Skeletal muscle cell (primary cell): ENCODE data around the gene HK1.
"Not testable (repeated sequence)": the region's sequence is repeated elsewhere in the genome, so short reads cannot be mapped to it uniquely, and the experiment has no call there.

ENCODE experiments used
- DNase-seq: peaks from one replicate; pipeline ENCODE4 v3.0.0-alpha.2; 2010; ENCODE audit warnings: low read depth
- H3K4me3 ChIP-seq: 2 replicates; pipeline ENCODE4 v1.5.1; 2011; ENCODE audit warnings: low read depth, mild to moderate bottlenecking, control low read depth, low read length, moderate library complexity

The HK1 gene

DNA sequence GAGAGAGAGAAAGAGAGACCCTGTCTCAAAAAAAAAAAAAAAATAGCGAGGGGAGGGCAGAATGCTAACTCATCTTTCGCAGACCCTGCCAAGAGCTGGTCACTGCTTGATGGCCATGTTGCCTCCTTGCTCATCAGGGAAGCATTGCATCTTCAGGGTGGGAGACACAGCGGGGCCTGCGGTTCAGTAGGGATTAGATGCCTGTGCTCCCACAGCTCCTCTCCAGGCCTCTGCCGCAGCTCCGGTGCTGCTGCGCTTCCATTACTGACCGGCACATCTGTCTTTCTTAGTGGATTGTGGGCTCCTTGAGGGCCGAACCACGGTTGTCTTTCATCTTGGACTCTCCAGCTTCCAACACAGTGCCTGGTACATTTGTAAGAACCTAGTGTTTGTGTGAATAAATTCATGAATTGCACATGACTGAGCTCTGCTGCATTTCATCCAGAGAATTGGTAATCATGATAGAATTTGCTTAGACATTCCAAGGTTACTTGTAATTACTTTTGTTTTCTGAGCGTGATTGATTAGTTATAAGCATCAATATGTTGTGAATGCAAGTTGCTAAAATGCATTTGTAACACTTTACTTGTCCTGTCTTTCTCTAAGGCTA is 16.8 kb downstream of the HK1 start:
- DNase-seq = no peak
- H3K4me3 ChIP-seq = no peak overlapping the region

DNA sequence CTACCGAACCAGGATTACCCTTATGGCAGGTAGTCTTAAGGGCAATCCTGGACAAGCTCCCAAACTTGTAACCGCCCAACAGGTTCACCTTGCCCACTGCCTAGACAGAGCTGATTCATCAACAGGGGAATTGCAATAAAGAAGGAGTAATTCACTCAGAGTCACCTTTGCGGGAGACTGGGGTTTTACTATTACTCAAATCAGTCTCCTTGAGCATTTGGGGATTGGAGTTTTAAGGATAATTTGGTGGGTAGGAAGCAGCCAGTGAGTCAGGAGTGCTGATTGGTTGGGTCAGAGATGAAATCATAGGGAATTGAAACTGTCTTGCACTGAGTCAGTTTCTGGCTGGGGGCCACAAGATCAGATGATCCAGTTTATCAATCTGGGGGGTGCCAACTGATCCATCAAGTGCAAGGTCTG is 25.3 kb downstream of the HK1 start:
- DNase-seq = no peak

DNA sequence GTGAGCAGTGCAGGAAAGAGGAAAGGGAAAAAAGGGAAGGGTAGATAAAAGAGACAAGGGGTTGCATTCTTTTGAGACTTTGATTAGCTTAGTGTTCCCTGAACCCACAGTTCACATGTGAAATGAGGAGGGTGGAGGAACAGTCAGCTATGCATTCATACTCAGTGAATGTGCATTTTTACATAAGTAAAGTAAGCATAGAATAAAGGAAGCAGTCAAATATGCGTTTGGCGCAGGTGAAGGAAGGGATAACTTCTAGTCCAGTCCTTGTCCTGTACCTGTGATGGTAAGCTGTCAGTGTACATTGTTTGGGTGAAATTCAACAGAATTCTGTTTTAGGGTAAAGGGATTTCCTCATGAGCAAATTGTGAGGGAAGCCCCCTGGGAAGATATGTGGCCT is 28.1 kb downstream of the HK1 start:
- H3K4me3 ChIP-seq = no peak overlapping the region
- DNase-seq = no peak

More for the DNA sequence above, 25.3 kb downstream of the HK1 start:
- no peak overlapping the region for H3K4me3 ChIP-seq

DNA sequence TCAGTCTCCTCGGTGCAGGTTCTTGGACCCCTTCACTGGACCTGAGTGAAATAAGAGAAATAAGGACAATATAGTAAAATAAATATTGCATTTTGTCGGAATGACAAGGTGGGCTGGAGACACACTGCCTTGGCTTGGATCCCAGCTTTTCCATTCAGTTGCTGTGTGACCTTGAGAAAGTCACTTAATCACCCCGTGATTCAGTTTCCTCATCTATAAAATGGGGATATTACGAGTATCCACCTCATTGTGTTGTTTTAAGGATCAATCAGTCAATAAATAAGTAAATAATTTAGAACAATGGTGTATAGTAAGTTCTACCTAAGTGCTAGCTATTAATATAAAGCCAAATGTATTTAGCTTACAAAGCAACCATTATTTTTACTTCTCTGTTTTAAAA is 29.1 kb downstream of the HK1 start:
- DNase-seq = no peak
- no peak overlapping the region for H3K4me3 ChIP-seq

DNA sequence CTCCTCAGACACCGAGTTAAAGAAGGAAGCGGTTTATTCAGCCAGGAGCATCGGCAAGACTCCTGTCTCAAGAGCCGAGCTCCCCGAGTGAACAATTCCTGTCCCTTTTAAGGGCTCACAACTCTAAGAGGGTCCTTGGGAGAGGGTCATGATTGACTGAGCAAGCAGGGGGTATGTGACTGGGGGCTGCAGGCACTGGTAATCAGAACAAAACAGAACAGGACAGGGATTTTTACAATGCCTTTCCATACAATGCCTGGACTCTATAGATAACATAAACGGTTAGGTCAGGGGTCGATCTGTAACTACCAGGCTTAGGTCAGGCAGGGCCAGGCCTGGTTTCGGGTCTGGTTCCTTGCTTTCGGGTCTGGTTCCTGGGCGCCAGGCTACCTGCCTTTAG is 30.0 kb downstream of the HK1 start:
- not testable (repeated sequence) for DNase-seq, H3K4me3 ChIP-seq

DNA sequence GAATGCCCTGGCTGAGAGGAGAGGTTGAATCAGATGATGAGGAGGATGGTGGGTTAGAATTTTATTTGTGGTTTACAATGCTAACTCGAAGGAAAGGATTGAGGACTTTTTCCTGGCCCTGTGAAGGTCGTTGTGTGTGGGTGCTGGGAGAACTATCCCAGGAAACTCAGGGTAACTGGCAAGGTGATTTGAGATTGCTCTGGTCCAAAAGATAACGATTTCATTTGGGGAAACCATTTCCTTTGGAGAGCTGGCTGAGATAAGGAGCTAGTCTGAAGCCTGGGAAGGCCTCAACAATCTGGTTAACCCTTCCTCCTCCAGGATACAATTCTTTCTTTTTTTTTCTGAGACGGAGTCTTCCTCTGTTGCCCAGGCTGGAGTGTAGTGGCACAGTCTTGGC is 33.0 kb downstream of the HK1 start:
- no peak for DNase-seq
- H3K4me3 ChIP-seq = no peak overlapping the region

DNA sequence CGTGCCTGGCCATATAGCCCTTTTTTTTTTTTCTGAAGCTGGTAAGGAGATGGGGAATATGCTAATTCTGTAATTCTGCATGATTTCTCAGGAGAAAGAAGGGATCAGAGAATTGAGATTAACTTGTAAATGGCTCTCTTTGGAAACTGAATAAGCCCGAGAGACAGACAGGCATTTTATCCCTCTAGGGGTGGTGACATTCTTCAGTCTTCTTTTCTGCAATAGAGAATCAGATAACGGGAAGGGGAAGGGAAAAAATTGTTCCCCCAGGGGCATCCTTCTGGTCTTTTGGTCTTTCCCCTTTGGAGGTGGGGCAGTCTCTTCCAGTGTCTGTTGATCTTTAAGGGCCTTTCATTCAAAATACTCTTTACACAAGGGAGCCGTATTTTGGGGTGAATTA is 34.2 kb downstream of the HK1 start:
- no peak overlapping the region for H3K4me3 ChIP-seq
- DNase-seq = no peak

DNA sequence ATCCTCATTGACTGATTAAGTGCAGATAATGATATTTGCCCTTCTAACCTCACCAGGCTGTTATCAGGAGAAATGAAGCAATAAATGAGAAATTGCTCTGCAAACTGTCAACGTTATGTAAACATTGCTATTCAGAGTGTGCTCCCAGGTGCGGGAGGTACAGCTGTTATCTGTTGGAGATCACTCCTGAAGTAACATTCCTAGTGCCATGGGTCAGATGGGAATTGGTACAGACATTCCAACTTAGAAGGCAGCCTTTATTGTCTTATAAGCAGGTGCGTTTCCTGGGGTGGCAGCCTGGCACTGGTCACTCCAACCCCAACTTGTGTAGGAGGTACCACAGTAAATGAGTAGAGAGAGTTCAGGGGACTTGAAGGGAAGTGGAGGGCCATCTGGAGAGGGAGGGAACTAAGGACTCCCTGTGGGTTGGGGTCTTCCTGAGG is 36.8 kb downstream of the HK1 start:
- no peak overlapping the region for H3K4me3 ChIP-seq
- no peak for DNase-seq

DNA sequence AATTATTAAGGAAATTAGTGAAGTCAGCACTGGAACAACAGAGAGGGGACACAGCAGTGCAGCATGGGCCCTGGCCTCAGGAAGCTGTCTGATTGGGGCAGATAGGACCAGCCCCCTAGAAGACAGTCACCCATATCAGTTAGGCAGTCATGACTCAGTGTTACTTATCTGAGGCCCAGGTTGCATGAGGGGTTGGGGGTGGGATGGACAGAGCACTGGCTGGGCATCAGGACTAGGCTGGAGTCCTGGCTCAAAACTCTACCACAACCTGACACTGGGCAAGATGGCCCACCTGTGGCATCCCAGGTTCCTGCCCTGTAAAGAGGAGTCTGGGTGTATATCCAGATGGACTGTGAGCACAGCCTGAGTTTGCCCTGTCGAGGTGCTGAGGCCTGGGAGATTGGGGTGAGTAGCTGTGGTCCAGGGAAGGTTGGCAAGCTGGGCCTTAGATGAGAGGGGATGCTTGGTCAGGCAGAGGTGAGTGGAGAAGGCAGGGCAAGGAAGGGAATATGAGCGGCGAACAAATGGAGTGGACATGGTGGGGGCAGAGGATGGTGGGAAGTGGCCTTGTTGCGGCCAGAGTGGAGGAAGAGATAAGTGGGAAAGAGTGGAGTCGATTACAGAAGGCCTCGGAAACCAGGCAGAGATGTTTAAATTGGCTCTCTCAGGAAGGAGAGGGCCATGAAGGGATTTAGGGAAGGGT is 37.5 kb downstream of the HK1 start:
- no peak for DNase-seq
- H3K4me3 ChIP-seq = no peak overlapping the region

DNA sequence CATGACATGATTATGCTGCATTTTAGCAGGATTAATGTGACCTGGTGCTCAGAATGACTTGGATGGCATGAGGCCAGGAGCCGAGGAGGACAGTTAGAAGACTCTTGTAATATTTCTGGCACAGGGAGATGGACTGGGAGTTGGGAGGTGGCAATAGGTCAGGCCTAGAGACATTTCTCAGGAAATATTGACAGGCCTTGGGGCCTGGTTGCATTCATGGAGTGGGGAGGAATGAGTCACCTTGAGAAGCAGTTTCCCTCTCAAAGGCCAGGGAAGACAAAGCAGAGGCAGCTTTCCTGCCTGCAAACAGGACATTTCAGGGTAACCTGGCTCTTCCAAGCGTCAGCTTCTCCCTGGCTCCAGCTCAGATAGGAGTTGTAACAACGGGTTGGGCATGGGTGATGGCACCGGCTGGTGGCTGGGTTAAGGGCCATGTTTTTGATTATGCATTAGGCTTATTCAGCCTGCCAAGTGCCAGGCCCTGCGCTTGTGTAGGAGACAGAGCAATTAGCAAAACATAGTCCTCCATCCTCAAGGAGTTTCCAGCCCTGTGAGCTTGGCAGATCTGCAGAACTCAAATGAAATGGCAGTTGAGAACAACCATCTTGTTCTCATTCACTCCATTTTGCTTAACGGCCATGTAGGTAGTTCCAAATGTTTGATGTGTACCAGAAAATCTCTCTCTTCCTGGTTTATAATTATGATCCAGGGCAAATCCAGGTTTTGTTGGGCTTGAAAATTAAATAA is 38.2 kb downstream of the HK1 start:
- DNase-seq = peak; percentile 48
- no peak overlapping the region for H3K4me3 ChIP-seq

DNA sequence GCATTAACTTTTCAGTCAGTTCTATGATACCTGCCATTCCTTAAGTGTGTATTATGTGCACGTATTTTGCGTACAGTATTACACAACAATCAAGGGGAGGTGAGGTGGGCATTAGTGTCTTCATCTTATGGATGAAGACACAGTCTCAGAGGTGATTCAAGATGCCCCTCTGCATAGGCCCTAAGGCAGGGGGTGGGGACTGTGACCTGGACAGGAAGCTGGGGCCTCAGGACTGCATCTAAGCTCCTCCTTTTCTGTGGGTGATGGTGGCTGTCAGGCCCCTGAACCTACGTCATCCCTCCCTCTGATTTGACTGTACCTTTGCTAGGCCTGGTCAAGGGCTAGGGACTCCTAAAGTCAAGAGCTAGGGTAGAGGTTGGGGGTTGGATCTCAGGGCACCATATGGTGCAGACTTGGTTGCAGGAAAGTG is 38.9 kb downstream of the HK1 start:
- DNase-seq = no peak

DNA sequence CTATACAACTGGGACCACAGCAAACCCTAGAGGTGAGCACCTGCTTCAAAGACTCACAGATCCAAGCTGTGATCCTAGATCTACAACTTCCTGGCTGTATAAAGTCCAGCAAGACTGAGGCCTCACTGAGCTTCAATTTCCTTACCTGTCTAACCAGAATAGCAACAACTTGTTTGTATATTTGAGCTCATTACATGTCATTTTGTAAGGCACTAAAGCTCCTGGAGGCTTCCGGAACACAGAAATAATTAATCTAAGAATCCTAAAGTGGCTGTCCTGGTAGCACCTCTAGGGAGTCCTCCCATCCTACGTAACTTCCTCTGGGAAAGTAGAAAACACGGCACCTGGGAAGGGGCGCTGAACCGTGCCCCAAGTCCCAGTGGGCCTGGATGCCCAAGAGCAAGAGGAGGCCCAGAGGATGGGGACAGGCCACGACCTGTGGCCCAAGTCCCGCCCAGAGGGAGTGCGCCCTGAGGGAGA is 39.4 kb downstream of the HK1 start:
- no peak for DNase-seq
- H3K4me3 ChIP-seq = peak overlapping the region; percentile 97

More for the DNA sequence above, 38.9 kb downstream of the HK1 start:
- no peak overlapping the region for H3K4me3 ChIP-seq

DNA sequence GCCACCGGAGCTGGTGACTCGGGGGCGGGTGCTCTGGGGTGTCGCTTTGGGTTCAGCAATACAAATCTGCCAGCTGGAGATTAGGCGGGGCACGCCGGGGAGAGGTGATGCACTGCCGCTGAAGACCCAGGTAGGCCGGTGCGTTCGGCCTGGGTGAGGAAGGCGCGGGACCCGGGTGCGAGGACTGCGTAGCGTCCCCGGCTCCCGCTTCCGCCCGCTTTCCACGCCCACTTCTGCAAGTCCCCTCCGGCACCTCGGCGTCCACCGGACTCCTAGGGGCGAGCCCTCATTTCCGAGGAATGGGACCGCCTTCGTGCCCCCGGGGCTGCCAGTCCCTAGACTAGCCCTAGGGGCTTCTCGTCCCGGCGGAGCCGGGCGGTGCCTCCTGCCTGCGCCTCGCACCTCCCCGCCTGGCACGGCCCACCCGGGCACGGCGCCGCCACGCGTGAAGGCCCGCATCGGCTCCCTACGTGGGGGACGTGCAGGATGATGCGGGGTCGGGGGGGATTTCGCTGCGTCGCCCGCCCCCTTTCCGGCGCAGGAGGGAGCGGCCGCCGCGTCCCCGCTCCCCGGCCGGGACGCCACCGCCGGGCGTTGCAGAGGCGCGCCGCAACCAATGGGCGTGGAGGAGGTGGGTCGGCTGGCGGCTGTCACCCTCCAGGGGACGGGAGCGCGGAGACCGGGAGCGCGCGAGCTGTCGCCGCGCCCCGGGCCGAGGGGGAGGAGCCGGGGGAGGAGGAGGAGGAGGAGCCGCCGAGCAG is 40.0 kb downstream of the HK1 start:
- peak; percentile 40 for DNase-seq
- peak overlapping the region; percentile 97 for H3K4me3 ChIP-seq

DNA sequence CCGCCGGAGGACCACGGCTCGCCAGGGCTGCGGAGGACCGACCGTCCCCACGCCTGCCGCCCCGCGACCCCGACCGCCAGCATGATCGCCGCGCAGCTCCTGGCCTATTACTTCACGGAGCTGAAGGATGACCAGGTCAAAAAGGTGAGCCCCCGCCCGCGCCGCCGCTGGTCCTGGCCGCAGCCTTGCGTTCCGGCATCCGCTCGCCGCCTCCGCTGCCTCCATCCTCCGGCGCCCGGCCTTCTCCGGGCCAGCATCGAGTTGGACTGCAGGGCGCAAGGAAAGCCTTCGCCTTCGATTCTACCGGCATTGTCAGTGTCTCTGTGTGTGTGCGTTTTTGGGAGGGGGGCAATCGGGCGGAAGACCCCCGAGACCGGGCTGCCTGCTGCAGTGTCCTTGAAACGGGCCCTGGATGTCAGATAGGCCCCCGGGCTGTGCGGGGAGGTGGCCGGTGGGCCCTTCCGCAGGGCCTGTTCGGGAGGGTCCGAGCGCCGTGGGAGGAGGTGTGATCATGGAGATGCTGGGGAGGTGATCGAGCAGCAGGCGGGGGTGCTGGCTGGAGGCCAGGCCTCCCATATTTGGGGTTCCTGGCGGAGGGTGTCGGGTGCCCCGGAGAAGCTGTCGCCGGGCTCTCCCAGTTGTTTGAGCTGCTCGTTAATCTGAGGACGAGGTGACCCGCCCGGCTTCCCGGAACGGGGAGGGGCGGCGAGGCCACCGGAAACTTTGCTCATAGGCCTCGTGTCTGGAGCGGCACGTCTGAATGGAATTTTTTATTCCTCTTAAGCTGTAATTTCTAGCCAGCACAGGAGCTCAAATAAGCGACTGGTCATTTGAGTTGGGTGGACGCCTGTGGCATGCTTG is 40.8 kb downstream of the HK1 start:
- H3K4me3 ChIP-seq = peak overlapping the region; percentile 97
- DNase-seq = no peak

DNA sequence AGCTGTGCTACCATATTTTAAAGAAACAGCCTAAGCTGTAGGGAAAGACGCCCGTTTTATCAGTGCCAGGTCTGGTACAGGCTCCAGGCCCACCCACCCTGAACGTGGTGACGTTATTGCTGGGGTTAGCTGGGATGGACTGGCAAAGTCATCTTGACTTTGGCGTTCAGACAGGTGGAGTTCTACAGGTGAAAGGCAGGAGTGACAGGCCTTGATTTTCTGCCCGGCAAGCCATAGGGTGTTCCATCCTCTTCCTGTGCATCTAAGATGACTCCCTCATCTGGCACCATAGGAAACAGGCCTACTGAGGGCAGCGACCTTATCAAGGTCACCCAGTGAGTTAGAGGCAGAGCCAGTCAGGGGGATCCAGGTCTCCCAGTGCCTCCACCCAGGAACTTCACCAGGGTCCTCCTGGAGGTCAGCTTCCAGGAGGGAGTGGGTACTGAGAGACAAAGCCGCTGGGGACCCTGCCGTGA is 41.6 kb downstream of the HK1 start:
- H3K4me3 ChIP-seq = peak overlapping the region; percentile 97
- no peak for DNase-seq

DNA sequence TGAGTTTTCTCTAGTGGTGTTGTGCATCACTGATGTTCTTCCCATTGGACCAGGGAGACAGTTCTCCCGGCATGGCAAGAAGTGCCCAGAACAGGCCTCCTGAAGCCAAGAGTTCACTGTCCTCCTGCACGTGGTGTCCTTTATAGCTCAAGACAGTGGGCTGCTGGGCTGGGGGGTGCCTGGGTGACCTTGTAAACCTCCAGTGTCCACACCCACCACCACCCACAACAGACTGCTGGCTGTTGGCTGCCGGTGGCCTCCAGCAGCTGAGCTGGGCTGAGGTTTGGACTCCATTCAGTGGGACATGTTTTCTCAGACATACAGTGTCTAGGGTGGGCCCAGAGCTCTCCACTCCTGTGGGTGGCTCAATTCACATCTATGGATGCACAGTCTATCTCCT is 42.2 kb downstream of the HK1 start:
- no peak for DNase-seq
- H3K4me3 ChIP-seq = peak overlapping the region; percentile 97

DNA sequence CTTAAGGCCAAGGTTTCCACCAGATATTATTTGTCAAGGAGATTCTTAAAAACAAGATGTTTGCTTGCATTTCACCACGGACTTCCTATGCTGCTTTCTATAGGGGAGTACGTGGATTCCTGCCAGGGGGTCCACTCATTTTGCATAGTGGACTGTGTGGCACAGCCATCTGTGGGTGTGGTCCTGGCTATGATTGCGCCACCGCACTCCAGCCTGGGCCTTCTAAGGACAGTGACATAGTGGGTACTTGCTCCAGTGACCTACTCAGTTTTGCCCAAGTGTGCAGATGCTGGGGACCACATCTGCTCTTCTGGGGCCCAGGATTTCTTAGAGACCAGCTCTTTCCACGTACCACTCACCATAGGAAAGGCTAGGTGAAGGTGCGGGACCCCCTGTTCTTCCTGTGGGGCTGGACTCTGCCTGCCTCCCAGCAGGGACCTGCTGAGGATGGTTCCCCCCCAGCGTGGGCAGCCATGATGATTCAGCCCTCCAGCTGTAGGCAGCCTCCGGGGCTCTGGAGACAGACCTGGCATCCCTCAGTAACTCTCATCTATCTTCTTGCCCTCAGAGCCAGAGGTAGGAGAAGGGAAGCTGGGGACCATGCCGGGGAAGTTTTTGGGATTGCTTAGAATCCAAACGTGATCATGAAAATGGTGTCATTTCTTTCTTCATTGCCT is 42.9 kb downstream of the HK1 start:
- DNase-seq = no peak
- H3K4me3 ChIP-seq = no peak overlapping the region

DNA sequence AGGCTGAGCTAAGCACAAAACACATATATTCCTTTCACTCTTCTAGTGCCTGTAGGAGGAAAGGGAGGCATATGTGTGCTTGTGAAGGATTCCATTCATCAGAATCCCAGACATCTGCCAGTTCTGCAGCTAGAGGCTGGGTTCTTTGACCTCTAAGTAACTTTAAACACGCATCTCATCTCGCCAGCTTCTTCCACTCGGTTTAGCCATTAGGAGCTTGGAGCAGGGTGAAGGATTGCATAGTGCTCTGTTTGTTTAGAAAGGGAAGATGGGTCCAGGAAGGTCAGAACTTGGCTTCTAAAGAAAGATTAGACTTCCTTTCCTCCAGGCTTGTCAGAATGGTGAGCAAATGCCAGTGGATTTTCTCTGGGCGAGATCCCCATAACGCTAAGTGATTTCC is 43.6 kb downstream of the HK1 start:
- DNase-seq = no peak
- H3K4me3 ChIP-seq = no peak overlapping the region
